Glomerular visceral epithelial cell (primary cell): ENCODE measurements around the gene ZDHHC12.

Experiments used
- DNase-seq: peaks from one replicate; pipeline ENCODE4 v3.0.0-alpha.2; 2016; ENCODE audit errors: extremely low spot score

Gene ZDHHC12

GRCh38 chr9:128723866-128724743, at the start of gene ZDHHC12:
Gene ZDHHC12, minus strand, starts transcription at chr9:128724127. Its CDS starts 34 bp downstream, at chr9:128724093.
- DNase-seq, result peak; percentile 99

GRCh38 chr9:128773049-128773448, 49.1 kb upstream of the ZDHHC12 start:
- DNase-seq, result no peak

- peak; percentile 88 for DNase-seq
Observed at GRCh38 chr9:128771745-128772519, 48.0 kb upstream of the ZDHHC12 start, which contains the start of gene ZER1. Gene ZER1, minus strand, starts transcription at chr9:128771927. Its CDS starts 16,362 bp downstream, at chr9:128755565.

GRCh38 chr9:128771094-128771721, 47.3 kb upstream of the ZDHHC12 start:
- DNase-seq, result peak; percentile 32

- DNase-seq, result no peak
Observed at GRCh38 chr9:128770286-128771030, 46.5 kb upstream of the ZDHHC12 start.

GRCh38 chr9:128768606-128769005, 44.7 kb upstream of the ZDHHC12 start:
- no peak for DNase-seq

- DNase-seq, result no peak
Observed at GRCh38 chr9:128765499-128765898, 41.6 kb upstream of the ZDHHC12 start.

- no peak for DNase-seq
Observed at GRCh38 chr9:128764361-128764760, 40.4 kb upstream of the ZDHHC12 start.

GRCh38 chr9:128762671-128763449, 38.9 kb upstream of the ZDHHC12 start:
- no peak for DNase-seq

GRCh38 chr9:128757602-128758001, 33.7 kb upstream of the ZDHHC12 start:
- DNase-seq, result no peak

GRCh38 chr9:128753627-128754026, 29.7 kb upstream of the ZDHHC12 start:
- DNase-seq, result no peak

GRCh38 chr9:128750926-128751595, 27.1 kb upstream of the ZDHHC12 start:
- no peak for DNase-seq

GRCh38 chr9:128747241-128747640, 23.3 kb upstream of the ZDHHC12 start:
- DNase-seq, result no peak

GRCh38 chr9:128743421-128743820, 19.5 kb upstream of the ZDHHC12 start:
- DNase-seq, result no peak

GRCh38 chr9:128742401-128742800, 18.5 kb upstream of the ZDHHC12 start:
- no peak for DNase-seq

- DNase-seq, result no peak
Observed at GRCh38 chr9:128735373-128735772, 11.4 kb upstream of the ZDHHC12 start.

- peak; percentile 89 for DNase-seq
Observed at GRCh38 chr9:128733256-128733655, 9.3 kb upstream of the ZDHHC12 start.

GRCh38 chr9:128732576-128732975, 8.6 kb upstream of the ZDHHC12 start:
- DNase-seq, result no peak

GRCh38 chr9:128731691-128732090, 7.8 kb upstream of the ZDHHC12 start:
- no peak for DNase-seq

- DNase-seq, result no peak
Observed at GRCh38 chr9:128731093-128731492, 7.2 kb upstream of the ZDHHC12 start.
